Keratinocyte (primary cell): ENCODE data around the gene FANCC.

Experiments used
- CTCF ChIP-seq, 3 experiments: IDR thresholded peaks in 1 of 3; conservative IDR thresholded peaks in 1 of 3; optimal IDR thresholded peaks in 1 of 3; 2 replicates in 2 of 3; 3 replicates in 1 of 3; pipeline versions ENCODE3 to v1.5.1; 2011; ENCODE audit warnings: low read length in 3 of 3, mild to moderate bottlenecking in 3 of 3, moderate library complexity in 2 of 3, control low read depth in 1 of 3, inconsistent platforms in 1 of 3; ENCODE audit not compliant: insufficient read depth in 2 of 3; ENCODE audit errors: extremely low read depth in 1 of 3
- EZH2 ChIP-seq: IDR thresholded peaks from one replicate; pipeline ENCODE4 v1.6.1; 2012; ENCODE audit warnings: inconsistent platforms, mild to moderate bottlenecking, low read length, moderate library complexity

GRCh38 chr9:95224376-95225019 is 93.0 kb downstream of the FANCC start:
- TF ChIP-seq CTCF (optimal IDR thresholded peaks at IDR 0.05 in 1 of 3, IDR thresholded peaks at IDR 0.05 in 1 of 3, conservative IDR thresholded peaks at IDR 0.05 in 1 of 3; ENCODE audit: extremely low read depth in 1 of 3, insufficient read depth in 2 of 3, low read length in 3 of 3) (no peak), EZH2 (no peak)
